Vagina (tissue), 2 donors: Measurements from ENCODE around the gene CCDC8. TPM values are rescaled to one million over a fixed set of nuclear protein-coding genes. Genes with fewer than 3 reads are reported as not detected.

Experiments used
- DNase-seq, 2 donors: peaks; one replicate each; pipeline ENCODE4 v3.0.0-alpha.2; 2017; ENCODE audit errors: extremely low spot score in 2 of 2
- H3K27ac ChIP-seq: fragments of 200-600 bp; sonication (generic); one replicate; pipeline ENCODE4 v1.5.1; 2019
- H3K27me3 ChIP-seq: fragments of 200-600 bp; sonication (generic); one replicate; pipeline ENCODE4 v1.5.1; 2019
- H3K36me3 ChIP-seq, 2 donors: fragments of 200-600 bp; sonication (generic); one replicate each; pipeline ENCODE4 v1.5.1; 2017 to 2019
- H3K4me1 ChIP-seq: fragments of 200-600 bp; sonication (generic); one replicate; pipeline ENCODE4 v1.5.1; 2019
- H3K4me3 ChIP-seq, 2 donors: fragments of 200-600 bp; sonication (generic); 1 replicate in 1 of 2; 2 replicates in 1 of 2; pipeline ENCODE4 v1.5.1; 2016 to 2019
- H3K9me3 ChIP-seq: fragments of 200-600 bp; sonication (generic); one replicate; pipeline ENCODE4 v1.5.1; 2019
- POLR2A ChIP-seq, 2 donors: fragments of 450-650 bp; IDR thresholded peaks; one replicate each; pipeline ENCODE4 v1.6.1; 2017; ENCODE audit warnings: antibody characterized with exemption in 2 of 2, mild to moderate bottlenecking in 2 of 2, moderate library complexity in 2 of 2
- POLR2AphosphoS5 ChIP-seq, 2 donors: sonication (generic); formaldehyde crosslinking; IDR thresholded peaks; one replicate each; pipeline ENCODE4 v1.9.0; 2017; ENCODE audit warnings: antibody characterized with exemption in 2 of 2, mild to moderate bottlenecking in 2 of 2, low read depth in 1 of 2; ENCODE audit not compliant: insufficient read depth in 1 of 2
- intact Hi-C: fragments of 100-400 bp; cut with DNase I; formaldehyde crosslinking; loops from one replicate; pipeline ENCODE4 v1.15.1; 2023
- total RNA-seq: library from RNA; depleted of rRNA; stranded (reverse); fragments of >200 nt; gene quantifications from one replicate; pipeline ENCODE4 v1.2.3, GENCODE V29; 2016
- TF ChIP-seq, protein P1 (sequence below), 3 experiments: fragments of 450-650 bp in 2 of 3; fragments of 200-600 bp in 1 of 3; sonication (generic) in 1 of 3; IDR thresholded peaks; one replicate each; pipeline ENCODE4 v1.5.1; 2017 to 2019; ENCODE audit warnings: antibody characterized with exemption in 3 of 3, mild to moderate bottlenecking in 2 of 3, moderate library complexity in 2 of 3

CCDC8 gene
- total RNA-seq, 1 donor from 2014 or later: 7.4 TPM

DNA sequence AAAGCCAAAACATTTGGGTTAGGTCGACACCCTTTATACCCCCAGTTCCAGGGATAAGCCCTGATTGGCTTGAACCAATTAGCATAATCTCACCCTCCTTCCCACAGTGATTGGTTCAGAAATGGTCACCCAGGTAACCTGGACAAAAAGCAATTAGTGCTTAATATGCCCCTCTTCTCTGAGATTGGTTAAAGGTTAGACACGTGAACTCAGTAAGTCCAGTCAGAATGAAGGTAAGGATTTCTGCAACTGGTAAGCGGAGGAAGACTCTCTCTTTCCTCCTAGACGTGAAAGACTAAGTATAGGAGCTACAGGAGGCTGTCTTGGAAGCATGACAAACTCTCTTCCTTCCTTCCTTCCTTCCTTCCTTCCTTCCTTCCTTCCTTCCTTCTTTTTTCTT lies 16.6 kb upstream of the CCDC8 start:
- TF ChIP-seq, protein P1, sequence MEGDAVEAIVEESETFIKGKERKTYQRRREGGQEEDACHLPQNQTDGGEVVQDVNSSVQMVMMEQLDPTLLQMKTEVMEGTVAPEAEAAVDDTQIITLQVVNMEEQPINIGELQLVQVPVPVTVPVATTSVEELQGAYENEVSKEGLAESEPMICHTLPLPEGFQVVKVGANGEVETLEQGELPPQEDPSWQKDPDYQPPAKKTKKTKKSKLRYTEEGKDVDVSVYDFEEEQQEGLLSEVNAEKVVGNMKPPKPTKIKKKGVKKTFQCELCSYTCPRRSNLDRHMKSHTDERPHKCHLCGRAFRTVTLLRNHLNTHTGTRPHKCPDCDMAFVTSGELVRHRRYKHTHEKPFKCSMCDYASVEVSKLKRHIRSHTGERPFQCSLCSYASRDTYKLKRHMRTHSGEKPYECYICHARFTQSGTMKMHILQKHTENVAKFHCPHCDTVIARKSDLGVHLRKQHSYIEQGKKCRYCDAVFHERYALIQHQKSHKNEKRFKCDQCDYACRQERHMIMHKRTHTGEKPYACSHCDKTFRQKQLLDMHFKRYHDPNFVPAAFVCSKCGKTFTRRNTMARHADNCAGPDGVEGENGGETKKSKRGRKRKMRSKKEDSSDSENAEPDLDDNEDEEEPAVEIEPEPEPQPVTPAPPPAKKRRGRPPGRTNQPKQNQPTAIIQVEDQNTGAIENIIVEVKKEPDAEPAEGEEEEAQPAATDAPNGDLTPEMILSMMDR (IDR thresholded peaks at IDR 0.05): no peak
- TF ChIP-seq POLR2AphosphoS5 (IDR thresholded peaks at IDR 0.05; ENCODE audit: insufficient read depth in 1 of 2, low read depth in 1 of 2) (no peak), POLR2A (IDR thresholded peaks at IDR 0.05) (no peak)
- DNase-seq: no peak
- Histone ChIP-seq H3K4me3 (no peak overlapping the region), H3K4me1 (peaks cover 21% of the 10 kb centered on the region), H3K27me3 (no peaks in the 10 kb centered on the region), H3K27ac (no peak overlapping the region), H3K9me3 (no peaks in the 10 kb centered on the region), H3K36me3 (no peaks in the 10 kb centered on the region)
- intact Hi-C loops: no loop called here

DNA sequence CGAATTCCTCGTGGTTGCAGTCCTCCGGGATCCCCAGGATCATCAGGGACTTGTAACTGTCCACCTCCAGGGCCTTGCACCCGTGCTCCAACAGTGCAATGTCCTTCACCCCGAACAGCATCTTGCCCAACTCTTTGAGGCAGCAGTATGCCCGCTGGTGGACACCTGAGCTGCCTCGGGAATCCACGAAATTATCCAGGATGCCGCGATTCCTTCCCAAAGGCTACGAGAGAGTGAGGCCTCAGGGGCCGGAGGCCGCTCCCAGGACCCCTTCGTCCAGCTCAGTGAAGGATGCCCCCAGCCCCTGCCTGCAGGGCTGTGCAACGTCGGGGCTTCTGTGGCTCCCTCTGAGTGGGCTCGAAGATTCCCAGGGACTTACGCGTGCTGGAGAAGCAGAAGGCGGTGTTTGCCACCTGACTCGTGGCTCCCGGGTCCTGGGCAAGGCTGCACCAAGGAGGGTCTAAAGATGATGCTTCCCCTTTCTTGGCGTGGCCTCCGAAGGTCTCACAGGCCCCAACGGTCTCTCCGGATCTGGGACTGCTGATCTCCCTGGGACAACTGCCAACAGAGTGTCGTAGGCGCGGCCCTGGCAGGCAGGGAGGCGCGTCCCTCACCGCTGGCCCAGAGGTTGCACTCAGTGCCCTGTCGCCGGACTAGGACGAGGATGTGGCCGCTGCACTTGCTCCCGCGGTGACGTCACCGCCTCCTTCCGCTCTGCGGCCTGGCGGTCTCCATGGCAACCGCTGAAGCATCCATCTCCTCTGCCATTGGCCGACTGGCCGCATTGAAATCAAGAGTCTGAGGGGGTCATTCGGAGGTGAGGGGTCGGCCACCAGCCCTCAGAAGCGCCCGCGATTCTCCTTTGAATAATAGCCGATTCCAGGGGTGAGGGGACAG lies 15.1 kb upstream of the CCDC8 start, which contains the start of gene PNMA8C:
Gene PNMA8C, minus strand, starts transcription at position 698 of the 897 bp plus-strand sequence. Its CDS starts 577 bp downstream, at position 121.
- H3K27me3 ChIP-seq: no peaks in the 10 kb centered on the region
- H3K27ac ChIP-seq: no peak within 1 kb of the TSS
- peak within 1 kb of the TSS; percentile 4 to 27 for H3K4me3 ChIP-seq
- intact Hi-C loops: no loop called here
- peaks cover 21% of the 10 kb centered on the region for H3K4me1 ChIP-seq
- DNase-seq: no peak
- no peak for TF ChIP-seq POLR2A (IDR thresholded peaks at IDR 0.05)
- TF ChIP-seq POLR2AphosphoS5 (IDR thresholded peaks at IDR 0.05; ENCODE audit: insufficient read depth in 1 of 2, low read depth in 1 of 2): no peak
- TF ChIP-seq, protein P1 (IDR thresholded peaks at IDR 0.05): no peak
- no peaks in the 10 kb centered on the region for H3K9me3 ChIP-seq
- no peaks in the 10 kb centered on the region for H3K36me3 ChIP-seq

DNA sequence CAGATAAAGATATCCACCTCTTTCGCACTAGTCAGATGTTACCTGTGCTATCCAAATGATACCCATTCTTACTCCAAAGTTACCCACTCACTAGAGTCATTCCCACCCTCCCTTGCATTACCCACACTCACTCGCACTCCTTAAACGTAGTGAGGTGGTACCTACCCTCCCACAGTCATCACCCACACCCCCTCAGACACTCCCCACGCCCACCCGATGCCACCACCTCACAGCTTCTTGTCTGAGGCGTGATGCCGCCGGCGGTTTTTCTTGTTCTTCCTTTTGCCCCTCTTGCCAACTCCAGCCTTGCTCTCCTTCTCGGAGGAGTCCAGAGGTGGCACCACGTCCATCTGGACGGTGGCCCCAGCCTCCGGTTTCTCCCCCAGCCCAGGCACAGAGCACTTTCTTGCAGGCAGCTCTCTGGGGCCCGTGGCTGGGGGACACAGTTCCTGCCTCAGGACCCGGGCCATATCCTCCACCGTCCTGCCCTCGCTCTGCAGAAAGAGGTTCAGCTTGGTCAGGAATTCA lies 14.2 kb upstream of the CCDC8 start:
- TF ChIP-seq, protein P1 (IDR thresholded peaks at IDR 0.05): no peak
- TF ChIP-seq POLR2A (IDR thresholded peaks at IDR 0.05) (no peak), POLR2AphosphoS5 (IDR thresholded peaks at IDR 0.05; ENCODE audit: insufficient read depth in 1 of 2, low read depth in 1 of 2) (no peak)
- Histone ChIP-seq H3K27me3 (no peaks in the 10 kb centered on the region), H3K36me3 (no peaks in the 10 kb centered on the region), H3K9me3 (no peaks in the 10 kb centered on the region), H3K27ac (no peak overlapping the region), H3K4me3 (no peak overlapping the region), H3K4me1 (peaks cover 21% of the 10 kb centered on the region)
- intact Hi-C loops: no loop called here
- DNase-seq: no peak

DNA sequence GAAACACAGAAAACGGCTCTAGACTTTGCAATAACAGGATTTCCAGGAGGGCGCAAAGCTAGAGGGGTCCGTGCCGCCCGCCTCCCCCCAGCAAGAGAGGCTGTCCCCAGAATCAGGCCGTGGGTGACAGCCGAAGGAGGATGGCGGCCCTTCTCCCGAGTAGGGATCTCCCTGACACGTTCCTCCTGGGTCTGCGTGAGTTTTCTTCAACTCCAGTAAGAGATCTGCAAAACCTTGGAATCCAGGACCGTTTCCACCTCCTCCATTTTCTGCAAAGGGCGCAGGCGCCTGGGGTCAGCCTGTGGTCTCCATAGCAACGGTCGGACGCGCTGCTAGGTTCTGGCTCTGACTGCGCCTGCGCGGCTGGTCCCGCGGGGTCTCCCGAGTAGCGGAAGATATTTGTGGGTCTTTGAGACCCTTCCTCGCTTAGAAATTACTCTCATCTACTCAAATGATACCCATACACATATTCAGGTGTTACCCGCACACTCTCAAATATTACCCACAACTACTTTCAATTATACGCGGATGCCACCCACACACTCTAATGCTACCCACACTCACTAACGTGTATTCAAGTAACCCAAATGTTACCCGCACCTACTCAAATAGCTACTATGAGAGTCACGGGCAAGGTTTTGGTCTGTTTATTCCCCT lies 13.3 kb upstream of the CCDC8 start:
- H3K9me3 ChIP-seq: no peaks in the 10 kb centered on the region
- intact Hi-C loops: no loop called here
- H3K36me3 ChIP-seq: no peaks in the 10 kb centered on the region
- peak overlapping the region; percentile 34 for H3K27ac ChIP-seq
- peaks cover 21% of the 10 kb centered on the region for H3K4me1 ChIP-seq
- H3K27me3 ChIP-seq: no peaks in the 10 kb centered on the region
- no peak for TF ChIP-seq POLR2A (IDR thresholded peaks at IDR 0.05)
- TF ChIP-seq, protein P1 (IDR thresholded peaks at IDR 0.05): no peak
- TF ChIP-seq POLR2AphosphoS5 (IDR thresholded peaks at IDR 0.05; ENCODE audit: insufficient read depth in 1 of 2, low read depth in 1 of 2): peak in 1 of 2 donors; percentile 10
- DNase-seq: no peak
- H3K4me3 ChIP-seq: peak overlapping the region; percentile 45 to 47
